Right renal pelvis (tissue), 4 donors: Measurements from ENCODE around the gene NTN4. TPM values are rescaled to one million over a fixed set of nuclear protein-coding genes. Genes with fewer than 3 reads are reported as not detected.
A peak's percentile ranks its signal among the peaks of the same experiment; 100 is the strongest.
"Not testable (repeated sequence)": the region's sequence is repeated elsewhere in the genome, so short reads cannot be mapped to it uniquely, and the experiment has no call there.

Experiments
- DNase-seq, 4 donors: peaks; one replicate each; pipeline ENCODE4 v3.0.0-alpha.2; 2013; ENCODE audit warnings: low read depth in 4 of 4, low spot score in 3 of 4, missing footprints in 1 of 4
- polyA plus RNA-seq, 4 donors: library from polyadenylated mRNA; unstranded; fragments of 120-200 nt; gene quantifications; one replicate each; pipeline ENCODE4 v1.2.1, GENCODE V29; 2013; ENCODE audit not compliant: insufficient read length in 4 of 4

The NTN4 gene
- polyA plus RNA-seq, 4 donors: 101 to 137 (median 112) TPM

GRCh38 chr12:95802482-95803270 lies 12.1 kb upstream of the NTN4 start:
- DNase-seq: peak in 1 of 4 donors; percentile 22

- no peak for DNase-seq
Observed at GRCh38 chr12:95796982-95797289, 6.4 kb upstream of the NTN4 start.

- no peak for DNase-seq
Observed at GRCh38 chr12:95796225-95796981, 5.8 kb upstream of the NTN4 start.

- DNase-seq: peak in 1 of 4 donors; percentile 18
Observed at GRCh38 chr12:95790917-95791849, 619 bp upstream of the NTN4 start.

- peak in 1 of 4 donors; percentile 31 for DNase-seq
Observed at GRCh38 chr12:95789126-95790032, 1.2 kb downstream of the NTN4 start.

- DNase-seq: no peak
Observed at GRCh38 chr12:95788637-95789036, 1.9 kb downstream of the NTN4 start.

- DNase-seq: no peak
Observed at GRCh38 chr12:95787274-95787818, 3.2 kb downstream of the NTN4 start.

- DNase-seq: no peak
Observed at GRCh38 chr12:95784915-95785314, 5.6 kb downstream of the NTN4 start.

- DNase-seq: no peak
Observed at GRCh38 chr12:95784286-95784685, 6.3 kb downstream of the NTN4 start.

- DNase-seq: not testable (repeated sequence)
Observed at GRCh38 chr12:95775466-95775865, 15.1 kb downstream of the NTN4 start.

GRCh38 chr12:95774311-95775045 lies 16.1 kb downstream of the NTN4 start:
- DNase-seq: no peak

- no peak for DNase-seq
Observed at GRCh38 chr12:95773320-95773719, 17.2 kb downstream of the NTN4 start.

GRCh38 chr12:95767703-95768102 lies 22.9 kb downstream of the NTN4 start:
- no peak for DNase-seq

- DNase-seq: no peak
Observed at GRCh38 chr12:95766356-95767019, 24.1 kb downstream of the NTN4 start.

GRCh38 chr12:95764848-95765247 lies 25.7 kb downstream of the NTN4 start:
- no peak for DNase-seq

- no peak for DNase-seq
Observed at GRCh38 chr12:95763809-95764253, 26.7 kb downstream of the NTN4 start.

- DNase-seq: no peak
Observed at GRCh38 chr12:95762123-95762785, 28.3 kb downstream of the NTN4 start.

- no peak for DNase-seq
Observed at GRCh38 chr12:95760371-95760770, 30.2 kb downstream of the NTN4 start.
